NT2/D1 (cell line): ENCODE results near the gene ENOX1.
A peak's percentile ranks its signal among the peaks of the same experiment; 100 is the strongest.

Experiments
- DNase-seq: peaks from one replicate; pipeline ENCODE4 v3.0.0-alpha.2; 2011; ENCODE audit warnings: low read depth, low spot score
- H3K27me3 ChIP-seq: 2 replicates; pipeline ENCODE4 v1.6.0; 2011; ENCODE audit warnings: mild to moderate bottlenecking; ENCODE audit not compliant: insufficient read length, insufficient read depth
- H3K36me3 ChIP-seq: 2 replicates; pipeline ENCODE4 v1.6.1; 2011; ENCODE audit warnings: mild to moderate bottlenecking, low read length, mixed read lengths; ENCODE audit not compliant: insufficient read depth, insufficient read length
- H3K4me1 ChIP-seq: 2 replicates; pipeline ENCODE4 v1.5.1; 2011; ENCODE audit not compliant: insufficient read depth, insufficient read length
- H3K4me3 ChIP-seq: 2 replicates; pipeline ENCODE4 v1.5.1; 2011; ENCODE audit warnings: low read depth; ENCODE audit not compliant: insufficient read length
- H3K9ac ChIP-seq: 2 replicates; pipeline ENCODE4 v1.6.0; 2011; ENCODE audit warnings: low read depth; ENCODE audit not compliant: insufficient read length
- H3K9me3 ChIP-seq: 2 replicates; pipeline ENCODE4 v1.5.1; 2011; ENCODE audit warnings: mild to moderate bottlenecking, low read length; ENCODE audit not compliant: insufficient read depth
- SUZ12 ChIP-seq: IDR thresholded peaks from 2 replicates; pipeline ENCODE4 v1.6.1; 2011; ENCODE audit not compliant: insufficient read length, insufficient read depth; ENCODE audit errors: extremely low read depth
- YY1 ChIP-seq: IDR thresholded peaks from 2 replicates; pipeline ENCODE4 v1.6.1; 2011; ENCODE audit not compliant: insufficient read length, insufficient read depth
- ZNF274 ChIP-seq: IDR thresholded peaks from 2 replicates; pipeline ENCODE4 v1.6.1; 2011; ENCODE audit warnings: mild to moderate bottlenecking, low read depth, low read length

ENOX1 gene

GRCh38 chr13:43687038-43687437 is 99.7 kb downstream of the ENOX1 start:
- Histone ChIP-seq H3K4me1 (no peaks in the 10 kb centered on the region), H3K36me3 (no peaks in the 10 kb centered on the region)

GRCh38 chr13:43686557-43686956 is 100.2 kb downstream of the ENOX1 start:
- peak; percentile 16 for DNase-seq

More at GRCh38 chr13:43687038-43687437, 99.7 kb downstream of the ENOX1 start:
- H3K9me3 ChIP-seq: no peaks in the 10 kb centered on the region
- H3K4me3 ChIP-seq: no peak overlapping the region
- no peak for TF ChIP-seq YY1
- no peak for TF ChIP-seq ZNF274
- TF ChIP-seq SUZ12: no peak
- H3K27me3 ChIP-seq: no peaks in the 10 kb centered on the region
- no peak for DNase-seq
- H3K9ac ChIP-seq: no peak overlapping the region

GRCh38 chr13:43684963-43685725 is 101.6 kb downstream of the ENOX1 start:
- TF ChIP-seq ZNF274 (no peak), SUZ12 (no peak)
- no peaks in the 10 kb centered on the region for H3K9me3 ChIP-seq
- H3K4me3 ChIP-seq: no peak overlapping the region
- no peaks in the 10 kb centered on the region for H3K36me3 ChIP-seq
- no peak for DNase-seq
- no peak overlapping the region for H3K9ac ChIP-seq
- no peaks in the 10 kb centered on the region for H3K4me1 ChIP-seq
- no peaks in the 10 kb centered on the region for H3K27me3 ChIP-seq

More at GRCh38 chr13:43686557-43686956, 100.2 kb downstream of the ENOX1 start:
- Histone ChIP-seq H3K36me3 (no peaks in the 10 kb centered on the region), H3K4me1 (no peaks in the 10 kb centered on the region), H3K4me3 (no peak overlapping the region), H3K9ac (no peak overlapping the region), H3K9me3 (no peaks in the 10 kb centered on the region), H3K27me3 (no peaks in the 10 kb centered on the region)
- no peak for TF ChIP-seq YY1
- no peak for TF ChIP-seq ZNF274
- TF ChIP-seq SUZ12: no peak

GRCh38 chr13:43682701-43683100 is 104.1 kb downstream of the ENOX1 start:
- H3K4me3 ChIP-seq: no peak overlapping the region
- H3K9me3 ChIP-seq: no peaks in the 10 kb centered on the region
- TF ChIP-seq ZNF274 (no peak), YY1 (no peak)
- no peaks in the 10 kb centered on the region for H3K36me3 ChIP-seq
- H3K9ac ChIP-seq: no peak overlapping the region
- H3K4me1 ChIP-seq: no peaks in the 10 kb centered on the region
- H3K27me3 ChIP-seq: no peaks in the 10 kb centered on the region
- DNase-seq: no peak

- no peaks in the 10 kb centered on the region for H3K9me3 ChIP-seq
- H3K9ac ChIP-seq: no peak overlapping the region
- TF ChIP-seq SUZ12: no peak
- no peak for TF ChIP-seq ZNF274
- TF ChIP-seq YY1: no peak
These were observed 110.5 kb downstream of the ENOX1 start for GRCh38 chr13:43676320-43676719.

GRCh38 chr13:43675577-43675976 is 111.2 kb downstream of the ENOX1 start:
- H3K36me3 ChIP-seq: no peaks in the 10 kb centered on the region
- TF ChIP-seq YY1 (no peak), SUZ12 (no peak), ZNF274 (no peak)
- no peak overlapping the region for H3K4me3 ChIP-seq
- H3K27me3 ChIP-seq: no peaks in the 10 kb centered on the region
- no peak for DNase-seq
- H3K9ac ChIP-seq: no peak overlapping the region
- H3K9me3 ChIP-seq: no peaks in the 10 kb centered on the region
- no peaks in the 10 kb centered on the region for H3K4me1 ChIP-seq

More at GRCh38 chr13:43676320-43676719, 110.5 kb downstream of the ENOX1 start:
- no peaks in the 10 kb centered on the region for H3K27me3 ChIP-seq
- H3K4me3 ChIP-seq: no peak overlapping the region
- DNase-seq: no peak
- H3K36me3 ChIP-seq: no peaks in the 10 kb centered on the region
- H3K4me1 ChIP-seq: no peaks in the 10 kb centered on the region

- Histone ChIP-seq H3K9ac (no peak overlapping the region), H3K4me3 (no peak overlapping the region), H3K9me3 (no peaks in the 10 kb centered on the region), H3K4me1 (no peaks in the 10 kb centered on the region), H3K36me3 (no peaks in the 10 kb centered on the region), H3K27me3 (no peaks in the 10 kb centered on the region)
- no peak for TF ChIP-seq YY1
- TF ChIP-seq SUZ12: no peak
- TF ChIP-seq ZNF274: no peak
- DNase-seq: no peak
These were observed 116.8 kb downstream of the ENOX1 start for GRCh38 chr13:43669964-43670363.
